ENCODE data around the gene LHX3. TPM values are rescaled to one million over a fixed set of nuclear protein-coding genes. Genes with fewer than 3 reads are reported as not detected.

Gene LHX3
- total RNA-seq, 1 experiment from 2014 or later = not detected

- Histone ChIP-seq H3K9ac (ENCODE audit: extremely low read depth, insufficient read length, low read length) (no peak overlapping the region), H4K20me1 (ENCODE audit: control insufficient read depth, insufficient read depth, insufficient read length) (peaks cover 10% of the 10 kb centered on the region), H3K79me1 (ENCODE audit: insufficient read depth, low read depth, low read length, poor library complexity, severe bottlenecking) (peaks cover 13% of the 10 kb centered on the region), H4K8ac (replicated peaks; ENCODE audit: insufficient read length, low read depth, low read length) (no peak overlapping the region), H3K23me2 (ENCODE audit: insufficient read length, low read depth, low read length, poor library complexity, severe bottlenecking) (peaks cover 5% of the 10 kb centered on the region), H3K23ac (ENCODE audit: insufficient read length, low read depth, low read length) (no peak overlapping the region), H3K56ac (ENCODE audit: insufficient read length, low read depth, low read length) (no peak overlapping the region), H2BK120ac (ENCODE audit: low read depth, low read length, poor library complexity, severe bottlenecking) (no peak overlapping the region), H4K91ac (ENCODE audit: insufficient read length, low read depth, low read length) (no peak overlapping the region), H2BK20ac (ENCODE audit: low read depth, low read length, poor library complexity, severe bottlenecking) (no peak overlapping the region), H3K4me2 (ENCODE audit: insufficient read depth, insufficient read length, low read length) (no peak overlapping the region), H3K27me3 (ENCODE audit: insufficient read depth, low read length) (no peaks in the 10 kb centered on the region), H2BK15ac (ENCODE audit: low read depth, low read length) (no peak overlapping the region), H2AFZ (ENCODE audit: low read length) (no peak overlapping the region), H3K9me3 (ENCODE audit: control insufficient read depth, low read depth, low read length) (no peaks in the 10 kb centered on the region), H3K79me2 (ENCODE audit: insufficient read depth, low read length) (peaks cover 30% of the 10 kb centered on the region; the same call in 1 of the 2 replicates), H3K4ac (ENCODE audit: low read depth, low read length) (no peak overlapping the region), H2BK5ac (ENCODE audit: insufficient read length, low read length) (no peak overlapping the region), H3K14ac (ENCODE audit: insufficient read depth, low read length) (no peak overlapping the region), H3T11ph (ENCODE audit: low read length) (no peak overlapping the region), H4K5ac (ENCODE audit: insufficient read length, low read depth, low read length) (no peak overlapping the region), H2BK12ac (ENCODE audit: insufficient read length, low read depth, low read length) (no peak overlapping the region), H3K18ac (ENCODE audit: insufficient read length, low read depth, low read length) (no peak overlapping the region), H3K27ac (ENCODE audit: insufficient read length, low read depth, low read length) (no peak overlapping the region), H2AK5ac (ENCODE audit: insufficient read length, low read length) (no peak overlapping the region), H3K4me1 (ENCODE audit: insufficient read depth, low read length) (peaks cover 9% of the 10 kb centered on the region)
- Mint-ChIP-seq H3K9me3 (no peaks in the 10 kb centered on the region; a peak in 1 of 5 replicates), H3K27ac (no peak overlapping the region; a peak in 1 of 7 replicates), H3K36me3 (ENCODE audit: insufficient read depth in 1 of 3, low read depth in 3 of 3) (peaks cover 0 to 7% (median 5%) of the 10 kb centered on the region in 3 experiments; a peak in 3 of 7 replicates), H3K4me1 (peaks cover 32 to 44% of the 10 kb centered on the region in 2 experiments), H3K27me3 (ENCODE audit: low read depth) (peaks cover 13% of the 10 kb centered on the region), H3K4me3 (no peak overlapping the region)
- no CpG with 5 or more reads among the region's 8 CpGs for WGBS (ENCODE audit: extremely low coverage, insufficient read length, low lambda C conversion rate)
- no peak for DNase-seq
- TF ChIP-seq, protein P1, sequence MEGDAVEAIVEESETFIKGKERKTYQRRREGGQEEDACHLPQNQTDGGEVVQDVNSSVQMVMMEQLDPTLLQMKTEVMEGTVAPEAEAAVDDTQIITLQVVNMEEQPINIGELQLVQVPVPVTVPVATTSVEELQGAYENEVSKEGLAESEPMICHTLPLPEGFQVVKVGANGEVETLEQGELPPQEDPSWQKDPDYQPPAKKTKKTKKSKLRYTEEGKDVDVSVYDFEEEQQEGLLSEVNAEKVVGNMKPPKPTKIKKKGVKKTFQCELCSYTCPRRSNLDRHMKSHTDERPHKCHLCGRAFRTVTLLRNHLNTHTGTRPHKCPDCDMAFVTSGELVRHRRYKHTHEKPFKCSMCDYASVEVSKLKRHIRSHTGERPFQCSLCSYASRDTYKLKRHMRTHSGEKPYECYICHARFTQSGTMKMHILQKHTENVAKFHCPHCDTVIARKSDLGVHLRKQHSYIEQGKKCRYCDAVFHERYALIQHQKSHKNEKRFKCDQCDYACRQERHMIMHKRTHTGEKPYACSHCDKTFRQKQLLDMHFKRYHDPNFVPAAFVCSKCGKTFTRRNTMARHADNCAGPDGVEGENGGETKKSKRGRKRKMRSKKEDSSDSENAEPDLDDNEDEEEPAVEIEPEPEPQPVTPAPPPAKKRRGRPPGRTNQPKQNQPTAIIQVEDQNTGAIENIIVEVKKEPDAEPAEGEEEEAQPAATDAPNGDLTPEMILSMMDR (conservative IDR thresholded peaks at IDR 0.05) = no peak
These were observed 37.3 kb upstream of the LHX3 start for GRCh38 chr9:136242248-136242647.

All from H9 (cell line).